Stimulated activated naive CD8-positive, alpha-beta T cell treated with anti-CD3 and anti-CD28 coated beads, Interleukin-15, amount 100 ng/mL, for 72 hours (primary cell): Measurements from ENCODE around the gene CDC42SE1.
"Not testable (repeated sequence)": the region's sequence is repeated elsewhere in the genome, so short reads cannot be mapped to it uniquely, and the experiment has no call there.

Experiments used
- ATAC-seq: fragments of 150-1000 bp; cut with Tn5 transposase; 2 replicates; pipeline ENCODE4 v1.10.0; 2021; ENCODE audit warnings: mild to moderate bottlenecking, moderate library complexity
- DNase-seq, 2 donors: peaks; one replicate each; pipeline ENCODE4 v3.0.0; 2021 to 2022
- H3K27ac Mint-ChIP-seq, 2 donors: one replicate each; pipeline ENCODE4 v1.8.0; 2022; ENCODE audit warnings: mild to moderate bottlenecking in 2 of 2, mixed read lengths in 2 of 2, moderate library complexity in 2 of 2
- H3K27me3 Mint-ChIP-seq: one replicate; pipeline ENCODE4 v1.8.0; 2022; ENCODE audit warnings: mixed read lengths
- H3K4me1 Mint-ChIP-seq: one replicate; pipeline ENCODE4 v1.8.0; 2022; ENCODE audit warnings: mild to moderate bottlenecking, mixed read lengths
- H3K4me3 Mint-ChIP-seq, 2 donors: one replicate each; pipeline ENCODE4 v1.8.0; 2022; ENCODE audit warnings: mild to moderate bottlenecking in 2 of 2, mixed read lengths in 2 of 2, moderate library complexity in 1 of 2
- H3K9me3 Mint-ChIP-seq, 2 donors: one replicate each; pipeline ENCODE4 v1.8.0; 2022; ENCODE audit warnings: mixed read lengths in 2 of 2

CDC42SE1 gene, protein sequence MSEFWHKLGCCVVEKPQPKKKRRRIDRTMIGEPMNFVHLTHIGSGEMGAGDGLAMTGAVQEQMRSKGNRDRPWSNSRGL

DNA sequence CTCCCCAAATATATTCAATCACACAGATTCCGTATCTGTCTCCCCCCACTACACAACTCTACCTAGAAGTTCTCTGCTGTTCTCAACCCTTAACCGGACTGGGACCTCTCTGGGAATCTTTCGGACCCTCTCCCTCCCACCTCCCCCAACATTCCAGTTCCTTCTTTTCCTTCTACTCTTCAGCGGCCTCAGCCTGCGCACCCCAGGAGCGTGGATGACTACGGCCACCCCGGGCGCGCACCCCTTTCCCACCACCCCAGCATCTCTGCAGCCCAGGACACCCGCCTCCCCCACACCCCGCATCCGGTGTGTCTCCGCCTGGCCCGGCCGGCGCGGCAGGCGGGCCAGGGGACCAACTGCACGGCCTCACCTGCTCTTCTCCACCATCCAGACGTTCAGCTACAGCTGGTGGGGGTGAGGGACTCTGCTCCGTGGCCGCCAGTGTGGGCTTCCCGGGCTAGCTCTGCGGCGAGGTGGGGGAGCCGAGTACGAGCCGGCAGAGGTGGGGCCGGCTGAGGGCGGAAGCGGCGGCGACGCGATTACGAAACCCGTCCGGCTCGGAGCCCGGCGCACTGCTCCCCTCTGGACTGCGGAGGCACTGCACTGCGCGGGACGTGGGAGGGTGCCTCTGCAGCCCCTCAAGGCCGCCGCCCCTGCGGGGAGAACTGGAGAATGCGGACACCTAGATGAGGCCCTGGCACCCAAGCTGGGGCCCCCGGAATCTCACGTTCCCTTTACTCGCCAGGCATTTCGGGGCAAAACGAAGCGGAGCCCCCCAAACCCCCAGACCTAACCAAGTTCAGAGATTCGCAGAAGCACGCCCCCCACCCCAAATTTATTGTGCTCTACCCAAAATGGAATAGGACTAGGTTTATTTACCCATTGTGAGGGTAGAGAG, at the start of gene CDC42SE1:
Gene CDC42SE1, minus strand, starts transcription at position 514 of the 898 bp plus-strand sequence. CDS start 3,892 bp downstream, outside the sequence.
- no peaks in the 10 kb centered on the region for H3K9me3 Mint-ChIP-seq
- peak; percentile 89 to 92 for DNase-seq
- peak within 1 kb of the TSS; percentile 94 to 98 for H3K27ac Mint-ChIP-seq
- peak; percentile 85 for ATAC-seq
- H3K27me3 Mint-ChIP-seq: no peaks in the 10 kb centered on the region
- peaks cover 79% of the 10 kb centered on the region for H3K4me1 Mint-ChIP-seq
- H3K4me3 Mint-ChIP-seq: peak within 1 kb of the TSS; percentile 93 to 95

DNA sequence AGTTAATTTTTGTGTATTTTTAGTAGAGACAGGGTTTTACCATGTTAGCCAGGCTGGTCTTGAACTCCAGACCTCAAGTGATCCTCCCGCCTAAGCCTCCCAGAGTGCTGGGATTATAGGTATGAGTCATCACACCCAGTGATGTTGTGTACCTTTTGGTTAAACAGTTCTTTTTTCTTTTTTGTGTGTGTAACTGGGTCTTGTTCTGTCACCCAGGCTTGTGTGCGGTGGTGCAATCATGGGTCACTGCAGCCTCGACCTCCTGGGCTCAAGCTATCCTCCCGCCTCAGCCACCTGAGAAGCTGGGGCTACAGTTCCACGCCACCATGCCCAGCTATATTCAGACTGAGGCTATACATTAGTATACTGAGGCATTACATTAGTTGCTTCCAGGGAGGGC, 48.9 kb upstream of the CDC42SE1 start:
- no peak for ATAC-seq
- Mint-ChIP-seq H3K4me1 (no peaks in the 10 kb centered on the region), H3K27me3 (no peaks in the 10 kb centered on the region), H3K4me3 (no peak overlapping the region), H3K27ac (no peak overlapping the region), H3K9me3 (no peaks in the 10 kb centered on the region)
- DNase-seq: no peak

DNA sequence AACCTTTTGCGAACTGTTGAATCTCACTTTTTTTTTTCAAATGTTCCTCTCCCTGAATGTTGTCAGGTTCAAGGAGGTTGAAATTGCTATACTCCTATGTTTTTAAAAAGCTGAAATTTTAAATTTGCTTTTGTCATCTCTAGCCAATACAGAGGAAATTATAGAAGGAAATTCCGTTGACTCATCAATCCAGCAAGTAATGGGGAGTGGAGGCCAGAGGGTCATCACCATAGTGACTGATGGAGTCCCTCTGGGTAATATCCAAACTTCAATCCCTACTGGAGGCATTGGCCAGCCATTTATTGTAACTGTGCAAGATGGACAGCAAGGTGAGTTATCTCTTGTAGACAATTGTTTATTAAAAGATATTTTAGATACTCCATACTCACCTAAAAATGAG, 47.5 kb upstream of the CDC42SE1 start:
- Mint-ChIP-seq H3K9me3 (no peaks in the 10 kb centered on the region), H3K27ac (peak overlapping the region in 1 of 2 donors; percentile 46), H3K4me1 (no peaks in the 10 kb centered on the region), H3K4me3 (no peak overlapping the region), H3K27me3 (no peaks in the 10 kb centered on the region)
- no peak for DNase-seq
- ATAC-seq: no peak

DNA sequence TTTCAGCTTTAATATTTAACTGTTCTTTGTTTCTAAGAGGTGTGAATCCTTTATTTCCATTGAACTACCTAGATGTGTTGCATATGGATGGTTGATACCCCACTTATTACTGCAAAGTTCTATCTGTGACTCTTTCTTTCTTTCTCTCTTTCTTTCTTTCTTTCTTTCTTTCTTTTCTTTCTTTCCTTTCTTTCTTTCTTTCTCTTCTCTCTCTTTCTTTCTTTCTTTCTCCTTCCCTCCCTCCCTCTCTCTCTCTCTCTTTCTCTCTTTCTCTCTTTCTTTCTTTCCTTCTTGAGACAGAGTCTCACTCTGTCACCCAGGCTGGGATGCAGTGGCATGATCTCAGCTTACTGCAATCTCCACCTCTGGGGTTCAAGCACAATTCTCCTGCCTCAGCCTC, 45.2 kb upstream of the CDC42SE1 start:
- Mint-ChIP-seq H3K27me3 (no peaks in the 10 kb centered on the region), H3K27ac (no peak overlapping the region), H3K4me3 (no peak overlapping the region), H3K4me1 (no peaks in the 10 kb centered on the region), H3K9me3 (no peaks in the 10 kb centered on the region)
- ATAC-seq (no peak), DNase-seq (no peak)

GRCh38 chr1:151098126-151098525, 38.7 kb upstream of the CDC42SE1 start:
- no peak overlapping the region for H3K27ac Mint-ChIP-seq
- no peaks in the 10 kb centered on the region for H3K9me3 Mint-ChIP-seq
- no peak for ATAC-seq

GRCh38 chr1:151097426-151097825, 38.0 kb upstream of the CDC42SE1 start:
- H3K4me3 Mint-ChIP-seq, ATAC-seq, H3K9me3 Mint-ChIP-seq, DNase-seq, H3K27me3 Mint-ChIP-seq, H3K27ac Mint-ChIP-seq, H3K4me1 Mint-ChIP-seq: not testable (repeated sequence)

More at GRCh38 chr1:151098126-151098525, 38.7 kb upstream of the CDC42SE1 start:
- no peak for DNase-seq
- Mint-ChIP-seq H3K27me3 (no peaks in the 10 kb centered on the region), H3K4me3 (no peak overlapping the region), H3K4me1 (no peaks in the 10 kb centered on the region)

GRCh38 chr1:151085953-151086559, 26.6 kb upstream of the CDC42SE1 start:
- no peaks in the 10 kb centered on the region for H3K4me1 Mint-ChIP-seq
- H3K4me3 Mint-ChIP-seq: no peak overlapping the region
- H3K27me3 Mint-ChIP-seq: no peaks in the 10 kb centered on the region
- ATAC-seq: no peak
- H3K27ac Mint-ChIP-seq: no peak overlapping the region
- DNase-seq: no peak
- H3K9me3 Mint-ChIP-seq: no peaks in the 10 kb centered on the region

DNA sequence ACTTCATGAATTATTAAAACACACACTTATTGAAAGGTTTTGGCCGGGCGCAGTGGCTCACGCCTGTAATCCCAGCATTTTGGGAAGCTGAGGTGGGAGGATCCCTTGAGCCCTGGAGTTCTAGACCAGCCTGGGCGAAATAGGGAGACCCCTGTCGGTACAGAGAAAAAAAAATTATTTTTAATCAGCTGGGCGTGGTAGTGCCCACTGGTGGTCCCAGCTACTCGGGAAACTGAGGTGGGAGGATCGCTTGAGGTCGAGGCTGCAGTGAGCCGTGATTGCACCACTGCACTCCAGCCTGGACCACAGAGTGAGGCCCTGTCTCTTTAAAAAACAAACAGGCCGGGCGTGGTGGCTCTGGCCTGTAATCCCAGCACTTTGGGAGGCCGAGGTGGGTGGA, 12.8 kb upstream of the CDC42SE1 start:
- peak overlapping the region; percentile 98 to 100 for H3K27ac Mint-ChIP-seq
- H3K27me3 Mint-ChIP-seq: no peaks in the 10 kb centered on the region
- ATAC-seq (no peak), DNase-seq (no peak)
- no peaks in the 10 kb centered on the region for H3K9me3 Mint-ChIP-seq
- H3K4me3 Mint-ChIP-seq: peak overlapping the region; percentile 95 to 100
- H3K4me1 Mint-ChIP-seq: peaks cover 40% of the 10 kb centered on the region

- Mint-ChIP-seq H3K27me3 (no peaks in the 10 kb centered on the region), H3K27ac (peak within 1 kb of the TSS; percentile 98 to 100), H3K9me3 (no peaks in the 10 kb centered on the region), H3K4me1 (peaks cover 40% of the 10 kb centered on the region), H3K4me3 (peak within 1 kb of the TSS; percentile 95 to 100)
- ATAC-seq (peak; percentile 93), DNase-seq (peak; percentile 89 to 90)
Observed at GRCh38 chr1:151070474-151071276, 11.3 kb upstream of the CDC42SE1 start, which contains the start of gene GABPB2. Gene GABPB2 (plus strand): TSS chr1:151070761. CDS start chr1:151088190, 17,429 bp downstream.

GRCh38 chr1:151069103-151069486, 9.7 kb upstream of the CDC42SE1 start:
- Mint-ChIP-seq H3K4me1 (peaks cover 46% of the 10 kb centered on the region), H3K9me3 (no peaks in the 10 kb centered on the region), H3K27ac (peak overlapping the region in 1 of 2 donors; percentile 80), H3K27me3 (no peaks in the 10 kb centered on the region), H3K4me3 (peak overlapping the region; percentile 95 to 100)
- DNase-seq: no peak
- no peak for ATAC-seq

GRCh38 chr1:151067185-151067584, 7.8 kb upstream of the CDC42SE1 start:
- Mint-ChIP-seq H3K27ac (no peak overlapping the region), H3K4me1 (peaks cover 48% of the 10 kb centered on the region), H3K4me3 (no peak overlapping the region), H3K27me3 (no peaks in the 10 kb centered on the region), H3K9me3 (no peaks in the 10 kb centered on the region)
- DNase-seq: no peak
- no peak for ATAC-seq

GRCh38 chr1:151065089-151065645, 5.7 kb upstream of the CDC42SE1 start:
- ATAC-seq (no peak), DNase-seq (no peak)
- Mint-ChIP-seq H3K27me3 (no peaks in the 10 kb centered on the region), H3K4me1 (peaks cover 55% of the 10 kb centered on the region), H3K4me3 (no peak overlapping the region), H3K27ac (no peak overlapping the region), H3K9me3 (no peaks in the 10 kb centered on the region)

DNA sequence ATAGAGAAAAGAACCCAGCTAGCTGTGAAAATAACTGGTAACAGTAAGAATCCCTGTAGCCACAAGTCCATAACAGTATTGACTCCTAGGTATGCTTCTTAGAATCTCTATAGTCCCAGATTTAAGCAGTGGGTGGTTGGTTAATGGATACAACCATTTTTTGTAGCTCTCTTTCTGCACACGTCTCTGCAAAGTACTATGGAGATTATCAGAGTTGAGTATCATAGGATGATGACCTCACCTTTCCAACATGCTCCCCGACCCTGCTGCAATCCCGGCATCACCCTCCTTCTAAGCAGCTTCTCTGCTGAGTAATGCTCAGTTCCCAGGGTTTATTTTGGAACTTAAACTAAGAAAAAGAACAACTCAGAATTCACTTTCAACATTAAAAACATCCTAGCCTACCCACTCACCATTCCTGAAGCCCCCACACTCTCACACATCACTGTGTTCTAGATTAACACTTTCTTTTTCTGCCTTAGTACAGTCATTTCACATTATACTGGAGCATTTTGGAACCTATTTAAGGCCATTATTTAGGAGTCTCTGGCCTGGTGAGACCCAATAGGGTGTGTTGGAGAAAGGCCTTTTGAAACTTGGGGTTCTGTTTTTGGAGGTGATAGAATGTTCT, 3.4 kb upstream of the CDC42SE1 start:
- Mint-ChIP-seq H3K27me3 (no peaks in the 10 kb centered on the region), H3K9me3 (no peaks in the 10 kb centered on the region), H3K4me3 (peak overlapping the region in 1 of 2 donors; percentile 10), H3K27ac (no peak overlapping the region), H3K4me1 (peaks cover 48% of the 10 kb centered on the region)
- DNase-seq: no peak
- ATAC-seq: no peak

DNA sequence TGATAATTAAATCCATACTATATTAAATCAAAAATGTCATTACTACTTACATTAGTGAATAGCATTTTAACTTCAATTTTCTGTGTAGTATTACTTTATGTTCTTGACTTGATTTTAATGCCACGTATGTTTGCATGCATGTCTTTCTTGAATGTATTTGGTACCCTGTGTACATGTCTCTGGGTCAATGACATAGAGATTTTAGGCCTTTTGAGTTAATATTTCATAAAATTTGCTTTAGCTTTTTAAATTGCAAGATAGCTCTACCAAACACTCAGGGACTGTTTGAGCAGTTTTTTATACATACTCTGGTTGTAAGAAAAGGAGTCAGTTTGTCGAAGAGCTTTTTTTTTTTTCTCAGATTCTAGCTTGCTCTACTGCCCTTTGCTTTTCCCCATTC, 2.3 kb upstream of the CDC42SE1 start:
- Mint-ChIP-seq H3K27ac (no peak overlapping the region), H3K9me3 (no peaks in the 10 kb centered on the region), H3K4me3 (peak overlapping the region in 1 of 2 donors; percentile 95), H3K27me3 (no peaks in the 10 kb centered on the region), H3K4me1 (peaks cover 60% of the 10 kb centered on the region)
- ATAC-seq (no peak), DNase-seq (no peak)
